Breast epithelium (tissue), 3 donors: ENCODE results near the gene TLNRD1.

Source experiments
- POLR2A ChIP-seq: fragments of 450-650 bp; IDR thresholded peaks from one replicate; pipeline ENCODE4 v1.6.1; 2016; ENCODE audit warnings: antibody characterized with exemption, mild to moderate bottlenecking, moderate library complexity
- TF ChIP-seq, protein P1 (sequence below), 3 donors: fragments of 450-650 bp; IDR thresholded peaks; one replicate each; pipeline ENCODE4 v1.5.1; 2016 to 2017; ENCODE audit warnings: antibody characterized with exemption in 3 of 3, mild to moderate bottlenecking in 3 of 3, moderate library complexity in 3 of 3

DNA sequence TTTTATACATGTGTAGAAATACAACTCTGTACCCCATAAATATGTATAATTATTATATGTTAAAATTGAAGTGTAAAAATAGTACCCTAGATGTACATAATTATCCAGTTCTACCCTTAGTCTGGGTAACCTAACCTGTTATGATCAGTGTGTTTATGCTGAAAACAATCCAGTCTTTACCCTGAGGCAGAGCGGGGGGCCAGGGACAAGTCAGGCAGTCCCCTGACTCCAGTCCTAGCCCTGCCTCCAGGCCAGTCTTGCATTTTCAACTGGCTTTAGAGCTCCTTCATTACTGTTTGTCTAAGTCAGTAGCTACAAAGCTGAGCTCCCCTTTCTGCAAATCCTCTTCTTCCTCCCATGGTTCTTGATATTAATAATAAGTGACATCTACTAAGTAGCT lies 14.2 kb upstream of the TLNRD1 start:
- TF ChIP-seq POLR2A: no peak
- TF ChIP-seq, protein P1, sequence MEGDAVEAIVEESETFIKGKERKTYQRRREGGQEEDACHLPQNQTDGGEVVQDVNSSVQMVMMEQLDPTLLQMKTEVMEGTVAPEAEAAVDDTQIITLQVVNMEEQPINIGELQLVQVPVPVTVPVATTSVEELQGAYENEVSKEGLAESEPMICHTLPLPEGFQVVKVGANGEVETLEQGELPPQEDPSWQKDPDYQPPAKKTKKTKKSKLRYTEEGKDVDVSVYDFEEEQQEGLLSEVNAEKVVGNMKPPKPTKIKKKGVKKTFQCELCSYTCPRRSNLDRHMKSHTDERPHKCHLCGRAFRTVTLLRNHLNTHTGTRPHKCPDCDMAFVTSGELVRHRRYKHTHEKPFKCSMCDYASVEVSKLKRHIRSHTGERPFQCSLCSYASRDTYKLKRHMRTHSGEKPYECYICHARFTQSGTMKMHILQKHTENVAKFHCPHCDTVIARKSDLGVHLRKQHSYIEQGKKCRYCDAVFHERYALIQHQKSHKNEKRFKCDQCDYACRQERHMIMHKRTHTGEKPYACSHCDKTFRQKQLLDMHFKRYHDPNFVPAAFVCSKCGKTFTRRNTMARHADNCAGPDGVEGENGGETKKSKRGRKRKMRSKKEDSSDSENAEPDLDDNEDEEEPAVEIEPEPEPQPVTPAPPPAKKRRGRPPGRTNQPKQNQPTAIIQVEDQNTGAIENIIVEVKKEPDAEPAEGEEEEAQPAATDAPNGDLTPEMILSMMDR (IDR thresholded peaks at IDR 0.05): no peak
